DOHH2 (cell line): ENCODE measurements around the gene CRAT.
A peak's percentile ranks its signal among the peaks of the same experiment; 100 is the strongest.

Experiments
- H3F3A ChIP-seq: fragments of 200-600 bp; sonication (generic), shearing (Covaris generic); 2 replicates; pipeline ENCODE4 v1.6.0; 2016; ENCODE audit warnings: antibody characterized with exemption, mild to moderate bottlenecking; ENCODE audit not compliant: control insufficient read depth, insufficient read depth
- H3K27ac ChIP-seq: fragments of 200-600 bp; sonication (generic); 2 replicates; pipeline ENCODE4 v1.5.1; 2014; ENCODE audit warnings: low read depth, mild to moderate bottlenecking, low read length, moderate library complexity
- H3K27me3 ChIP-seq: fragments of 200-600 bp; sonication (generic); 2 replicates; pipeline ENCODE4 v1.6.1; 2014; ENCODE audit warnings: mild to moderate bottlenecking, low read length, mixed read lengths; ENCODE audit not compliant: control insufficient read depth
- H3K36me3 ChIP-seq: fragments of 200-600 bp; sonication (generic); 2 replicates; pipeline ENCODE4 v1.6.1; 2014; ENCODE audit warnings: mild to moderate bottlenecking, low read length, moderate library complexity, mixed read lengths; ENCODE audit not compliant: control insufficient read depth
- H3K4me1 ChIP-seq: fragments of 200-600 bp; sonication (generic); 2 replicates; pipeline ENCODE4 v1.6.1; 2014; ENCODE audit warnings: mild to moderate bottlenecking, low read length, mixed read lengths; ENCODE audit not compliant: control insufficient read depth
- H3K4me2 ChIP-seq: fragments of 200-600 bp; sonication (generic); 2 replicates; pipeline ENCODE4 v1.6.0; 2014; ENCODE audit warnings: mild to moderate bottlenecking, low read length, moderate library complexity
- H3K4me3 ChIP-seq: fragments of 200-600 bp; sonication (generic); 2 replicates; pipeline ENCODE4 v1.5.1; 2014; ENCODE audit warnings: mild to moderate bottlenecking, low read length, mixed read lengths
- H3K79me2 ChIP-seq: fragments of 200-600 bp; sonication (generic); 2 replicates; pipeline ENCODE4 v1.6.1; 2014; ENCODE audit warnings: mild to moderate bottlenecking, low read length, mixed read lengths; ENCODE audit not compliant: control insufficient read depth
- H3K9me2 ChIP-seq: fragments of 200-600 bp; sonication (generic); replicated peaks from 2 replicates; pipeline ENCODE4 v1.6.1; 2014; ENCODE audit warnings: mild to moderate bottlenecking, low read length, mixed read lengths; ENCODE audit not compliant: control insufficient read depth
- H3K9me3 ChIP-seq: fragments of 200-600 bp; sonication (generic); 2 replicates; pipeline ENCODE4 v1.6.1; 2014; ENCODE audit warnings: antibody characterized with exemption, low read length, mixed read lengths; ENCODE audit not compliant: control insufficient read depth, insufficient read depth
- H4K20me1 ChIP-seq: fragments of 200-600 bp; sonication (generic); 2 replicates; pipeline ENCODE4 v1.6.0; 2014; ENCODE audit warnings: low read depth, mild to moderate bottlenecking, antibody characterized with exemption, low read length, moderate library complexity; ENCODE audit not compliant: control insufficient read depth, insufficient read depth
- EZH2phosphoT487 ChIP-seq: fragments of 200-600 bp; sonication (generic); IDR thresholded peaks from 2 replicates; pipeline ENCODE4 v1.6.1; 2017; ENCODE audit warnings: borderline replicate concordance, mild to moderate bottlenecking, antibody characterized with exemption, low read length, moderate library complexity, mixed read lengths
- TF ChIP-seq, protein P1 (sequence below): fragments of 200-600 bp; sonication (generic); IDR thresholded peaks from one replicate; pipeline ENCODE4 v1.5.1; 2014; ENCODE audit warnings: antibody characterized with exemption, mild to moderate bottlenecking, low read depth, low read length; ENCODE audit not compliant: poor library complexity, severe bottlenecking

The CRAT gene

DNA sequence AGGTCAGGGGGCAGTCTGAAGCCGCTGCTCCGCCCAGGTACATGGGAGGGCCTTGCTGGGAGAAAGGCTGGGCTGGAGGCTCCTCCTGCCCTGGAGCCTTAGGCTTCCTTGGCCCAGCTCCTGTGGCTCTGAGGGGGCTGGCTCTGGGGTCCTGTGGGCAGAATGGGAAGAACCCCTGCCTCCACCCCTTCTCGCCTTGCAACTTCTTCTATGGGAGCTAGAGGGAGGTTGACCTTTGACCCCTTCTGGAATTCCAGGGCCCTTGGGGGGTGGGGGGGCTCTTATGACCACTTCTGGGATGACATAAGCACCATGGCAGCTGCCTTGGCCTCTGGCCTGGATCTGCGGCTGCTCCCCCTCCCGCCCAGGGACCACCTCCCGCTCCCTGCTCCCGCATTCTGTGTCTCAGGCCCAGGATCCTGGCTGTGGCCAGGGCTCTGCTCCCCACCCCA is 35.3 kb upstream of the CRAT start:
- peaks cover 37% of the 10 kb centered on the region for H3K36me3 ChIP-seq
- H3K4me2 ChIP-seq = no peak overlapping the region

DNA sequence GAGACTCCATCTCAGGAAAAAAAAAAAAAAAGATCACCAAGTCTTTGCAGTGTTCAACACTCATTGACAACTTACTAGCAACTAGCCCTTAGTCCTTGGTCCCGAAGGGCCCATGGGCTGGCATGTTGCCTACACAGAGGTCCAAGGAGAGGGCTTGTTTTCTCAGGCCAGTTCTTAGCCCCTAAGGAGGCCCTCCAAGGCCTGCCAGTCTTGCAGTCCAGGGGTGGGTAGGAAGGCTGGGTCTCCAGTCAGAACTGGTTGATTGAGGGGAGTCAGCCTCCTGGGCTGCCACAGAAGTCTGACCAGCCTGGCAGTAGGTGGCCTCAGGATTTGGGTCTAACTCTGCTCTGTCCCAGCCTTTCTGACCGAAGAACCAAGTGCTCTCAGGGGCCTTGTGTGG is 34.7 kb upstream of the CRAT start:
- Histone ChIP-seq H3K36me3 (peaks cover 38% of the 10 kb centered on the region), H3K79me2 (peaks cover 14% of the 10 kb centered on the region), H3K27ac (no peak overlapping the region), H3K27me3 (no peaks in the 10 kb centered on the region), H3K9me2 (no peaks in the 10 kb centered on the region), H3K4me2 (no peak overlapping the region), H3K4me3 (no peak overlapping the region), H3K9me3 (no peaks in the 10 kb centered on the region), H4K20me1 (no peaks in the 10 kb centered on the region; the same call in 1 of the 2 replicates), H3K4me1 (peaks cover 51% of the 10 kb centered on the region), H3F3A (peaks cover 6% of the 10 kb centered on the region)
- no peak for TF ChIP-seq EZH2phosphoT487
- TF ChIP-seq, protein P1, sequence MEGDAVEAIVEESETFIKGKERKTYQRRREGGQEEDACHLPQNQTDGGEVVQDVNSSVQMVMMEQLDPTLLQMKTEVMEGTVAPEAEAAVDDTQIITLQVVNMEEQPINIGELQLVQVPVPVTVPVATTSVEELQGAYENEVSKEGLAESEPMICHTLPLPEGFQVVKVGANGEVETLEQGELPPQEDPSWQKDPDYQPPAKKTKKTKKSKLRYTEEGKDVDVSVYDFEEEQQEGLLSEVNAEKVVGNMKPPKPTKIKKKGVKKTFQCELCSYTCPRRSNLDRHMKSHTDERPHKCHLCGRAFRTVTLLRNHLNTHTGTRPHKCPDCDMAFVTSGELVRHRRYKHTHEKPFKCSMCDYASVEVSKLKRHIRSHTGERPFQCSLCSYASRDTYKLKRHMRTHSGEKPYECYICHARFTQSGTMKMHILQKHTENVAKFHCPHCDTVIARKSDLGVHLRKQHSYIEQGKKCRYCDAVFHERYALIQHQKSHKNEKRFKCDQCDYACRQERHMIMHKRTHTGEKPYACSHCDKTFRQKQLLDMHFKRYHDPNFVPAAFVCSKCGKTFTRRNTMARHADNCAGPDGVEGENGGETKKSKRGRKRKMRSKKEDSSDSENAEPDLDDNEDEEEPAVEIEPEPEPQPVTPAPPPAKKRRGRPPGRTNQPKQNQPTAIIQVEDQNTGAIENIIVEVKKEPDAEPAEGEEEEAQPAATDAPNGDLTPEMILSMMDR = no peak

More for the DNA sequence above, 35.3 kb upstream of the CRAT start:
- Histone ChIP-seq H3K27ac (no peak overlapping the region), H3K9me3 (no peaks in the 10 kb centered on the region), H3K4me1 (peaks cover 46% of the 10 kb centered on the region), H3K9me2 (no peaks in the 10 kb centered on the region), H4K20me1 (no peaks in the 10 kb centered on the region; the same call in 1 of the 2 replicates), H3K79me2 (peaks cover 13% of the 10 kb centered on the region), H3K27me3 (no peaks in the 10 kb centered on the region), H3F3A (peaks cover 4% of the 10 kb centered on the region), H3K4me3 (no peak overlapping the region)
- TF ChIP-seq EZH2phosphoT487 = no peak
- TF ChIP-seq, protein P1 = no peak

DNA sequence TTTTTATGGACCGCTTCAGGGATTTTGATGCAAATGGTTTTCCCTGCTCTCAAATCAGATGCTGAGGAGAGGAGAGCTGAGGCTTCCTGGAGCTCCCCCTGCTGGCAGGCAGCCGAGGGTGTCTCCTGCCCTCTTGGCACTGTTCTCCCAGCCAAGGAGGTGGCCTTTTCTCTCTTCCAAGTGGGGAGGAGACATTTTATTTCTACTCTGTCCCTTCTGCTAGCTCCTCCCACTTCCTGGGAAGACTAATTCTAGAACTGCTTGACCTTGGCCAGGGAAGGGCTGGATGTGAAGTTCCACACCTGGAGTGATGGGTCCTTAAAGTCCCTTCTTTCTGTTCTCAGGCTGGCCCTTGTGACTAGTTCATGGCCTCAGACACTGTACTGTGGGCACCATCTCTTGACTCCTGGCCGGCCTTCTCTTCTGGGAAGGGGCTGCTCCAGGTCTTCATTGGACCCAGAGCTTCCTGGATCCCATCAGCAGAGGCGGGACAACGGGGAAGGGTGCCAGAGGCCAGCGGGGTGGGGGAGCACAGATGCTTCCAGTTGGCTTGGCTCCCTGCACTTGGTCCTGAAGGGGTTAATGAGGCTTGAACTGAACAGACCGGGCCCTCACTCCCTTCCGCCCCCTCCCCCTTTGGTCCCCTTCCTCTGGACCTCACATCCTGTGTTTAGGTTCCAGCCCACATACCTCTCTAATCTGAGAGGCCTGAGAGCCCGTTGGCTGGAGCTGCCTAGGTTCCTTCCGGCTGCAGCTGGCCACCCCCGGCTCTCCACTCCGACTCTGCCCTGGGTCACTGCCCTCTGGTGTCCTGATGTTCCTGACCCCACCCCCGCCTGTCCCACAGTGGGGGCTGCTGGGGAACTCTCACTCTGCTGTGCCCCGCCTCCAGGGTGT is 32.7 kb upstream of the CRAT start:
- no peaks in the 10 kb centered on the region for H3K9me2 ChIP-seq
- H3K4me3 ChIP-seq = peak overlapping the region; percentile 49
- peak overlapping the region; percentile 78 for H3K4me2 ChIP-seq
- peaks cover 14% of the 10 kb centered on the region for H3F3A ChIP-seq
- H3K36me3 ChIP-seq = peaks cover 37% of the 10 kb centered on the region
- H3K9me3 ChIP-seq = no peaks in the 10 kb centered on the region
- H4K20me1 ChIP-seq = no peaks in the 10 kb centered on the region
- H3K79me2 ChIP-seq = peaks cover 14% of the 10 kb centered on the region
- H3K27me3 ChIP-seq = no peaks in the 10 kb centered on the region
- TF ChIP-seq, protein P1 = peak; percentile 99
- TF ChIP-seq EZH2phosphoT487 = no peak
- H3K27ac ChIP-seq = peak overlapping the region; percentile 99
- H3K4me1 ChIP-seq = peaks cover 53% of the 10 kb centered on the region
